GM21526 (cell line): ENCODE data around the gene COL26A1.
"Not testable (repeated sequence)": the region's sequence is repeated elsewhere in the genome, so short reads cannot be mapped to it uniquely, and the experiment has no call there.

ENCODE experiments used
- ATAC-seq: cut with Tn5 transposase; IDR thresholded peaks from one replicate; pipeline ENCODE4 v1.9.1; 2021; ENCODE audit warnings: moderate library complexity; ENCODE audit not compliant: unreplicated experiment, low FRiP score

COL26A1 gene

GRCh38 chr7:101400751-101401150 is 38.1 kb downstream of the COL26A1 start:
- no peak for ATAC-seq

- no peak for ATAC-seq
Measured at GRCh38 chr7:101401390-101402080, 38.9 kb downstream of the COL26A1 start.

- ATAC-seq = no peak
Measured at GRCh38 chr7:101402081-101402779, 39.6 kb downstream of the COL26A1 start.

- ATAC-seq = no peak
Measured at GRCh38 chr7:101402835-101403234, 40.2 kb downstream of the COL26A1 start.

GRCh38 chr7:101405474-101406067 is 42.9 kb downstream of the COL26A1 start:
- ATAC-seq = no peak

- no peak for ATAC-seq
Measured at GRCh38 chr7:101410743-101411507, 48.2 kb downstream of the COL26A1 start.

- no peak for ATAC-seq
Measured at GRCh38 chr7:101411508-101411874, 48.8 kb downstream of the COL26A1 start.

GRCh38 chr7:101412976-101413375 is 50.3 kb downstream of the COL26A1 start:
- no peak for ATAC-seq

GRCh38 chr7:101418694-101419093 is 56.0 kb downstream of the COL26A1 start:
- ATAC-seq = no peak

GRCh38 chr7:101419831-101420230 is 57.2 kb downstream of the COL26A1 start:
- no peak for ATAC-seq

- no peak for ATAC-seq
Measured at GRCh38 chr7:101420436-101420835, 57.8 kb downstream of the COL26A1 start.

- no peak for ATAC-seq
Measured at GRCh38 chr7:101422356-101423195, 59.9 kb downstream of the COL26A1 start.

- no peak for ATAC-seq
Measured at GRCh38 chr7:101426303-101427011, 63.8 kb downstream of the COL26A1 start.

GRCh38 chr7:101428093-101428866 is 65.6 kb downstream of the COL26A1 start:
- ATAC-seq = no peak

GRCh38 chr7:101432316-101432715 is 69.6 kb downstream of the COL26A1 start:
- no peak for ATAC-seq

GRCh38 chr7:101433688-101434087 is 71.0 kb downstream of the COL26A1 start:
- no peak for ATAC-seq

- ATAC-seq = not testable (repeated sequence)
Measured at GRCh38 chr7:101434155-101434554, 71.5 kb downstream of the COL26A1 start.

GRCh38 chr7:101435461-101436220 is 73.0 kb downstream of the COL26A1 start:
- no peak for ATAC-seq
